CD14-positive monocyte (primary cell): ENCODE results near the gene ACAA1. TPM values are rescaled to one million over a fixed set of nuclear protein-coding genes. Genes with fewer than 3 reads are reported as not detected.

Source experiments
- DNase-seq, 3 donors: peaks; one replicate each; pipeline ENCODE4 v3.0.0-alpha.2; 2011 to 2022
- H2AFZ ChIP-seq: 2 replicates; pipeline ENCODE4 v1.6.0; 2012; ENCODE audit warnings: mild to moderate bottlenecking, low read depth, low read length, inconsistent platforms; ENCODE audit not compliant: insufficient read depth, poor library complexity, severe bottlenecking
- H3K27ac ChIP-seq, 2 donors: 1 replicate in 1 of 2; 2 replicates in 1 of 2; pipeline ENCODE4 v1.5.1; 2012 to 2013; ENCODE audit warnings: low read length in 2 of 2, control low read depth in 1 of 2, inconsistent platforms in 1 of 2, low read depth in 1 of 2, mild to moderate bottlenecking in 1 of 2
- H3K27me3 ChIP-seq, 2 donors: one replicate each; pipeline versions ENCODE4 v1.6.0 to v1.6.1; 2011 to 2013; ENCODE audit warnings: low read length in 2 of 2; ENCODE audit not compliant: control insufficient read depth in 2 of 2, insufficient read depth in 2 of 2
- H3K36me3 ChIP-seq, 2 donors: replicated peaks in 1 of 2; 1 replicate in 1 of 2; 2 replicates in 1 of 2; pipeline versions ENCODE4 v1.5.1 to v1.6.1; 2012 to 2013; ENCODE audit warnings: low read length in 2 of 2, control low read depth in 1 of 2, inconsistent platforms in 1 of 2, mild to moderate bottlenecking in 1 of 2; ENCODE audit not compliant: insufficient read depth in 2 of 2, control insufficient read depth in 1 of 2
- H3K4me1 ChIP-seq, 2 donors: 1 replicate in 1 of 2; 2 replicates in 1 of 2; pipeline versions ENCODE4 v1.5.1 to v1.6.1; 2012 to 2013; ENCODE audit warnings: low read length in 2 of 2, control low read depth in 1 of 2, inconsistent platforms in 1 of 2, mild to moderate bottlenecking in 1 of 2, moderate library complexity in 1 of 2; ENCODE audit not compliant: insufficient read depth in 2 of 2, control insufficient read depth in 1 of 2
- H3K4me2 ChIP-seq: replicated peaks from 2 replicates; pipeline ENCODE3; 2012; ENCODE audit warnings: low read length, moderate library complexity, mild to moderate bottlenecking; ENCODE audit not compliant: poor library complexity, severe bottlenecking; ENCODE audit errors: extremely low read depth
- H3K4me3 ChIP-seq, 3 experiments: fragments of 200-600 bp in 1 of 3; sonication (generic) in 1 of 3; replicated peaks in 1 of 3; 1 replicate in 2 of 3; 2 replicates in 1 of 3; pipeline ENCODE4 v1.5.1; 2011 to 2013; ENCODE audit warnings: low read length in 3 of 3, mild to moderate bottlenecking in 3 of 3, control low read depth in 2 of 3, low read depth in 2 of 3, inconsistent platforms in 1 of 3, moderate library complexity in 1 of 3
- H3K79me2 ChIP-seq: 2 replicates; pipeline ENCODE4 v1.6.0; 2012; ENCODE audit warnings: mild to moderate bottlenecking, control low read depth, inconsistent platforms, low read length, moderate library complexity; ENCODE audit not compliant: insufficient read depth
- H3K9ac ChIP-seq: 2 replicates; pipeline ENCODE4 v1.6.0; 2017; ENCODE audit warnings: low read length, mild to moderate bottlenecking; ENCODE audit not compliant: insufficient read depth, poor library complexity, severe bottlenecking
- H3K9me3 ChIP-seq, 2 donors: replicated peaks in 1 of 2; 1 replicate in 1 of 2; 2 replicates in 1 of 2; pipeline versions ENCODE4 v1.5.1 to v1.6.1; 2012 to 2013; ENCODE audit warnings: low read length in 2 of 2, control low read depth in 1 of 2; ENCODE audit not compliant: control insufficient read depth in 1 of 2, insufficient read depth in 1 of 2
- H4K20me1 ChIP-seq: 2 replicates; pipeline ENCODE4 v1.6.0; 2012; ENCODE audit warnings: mild to moderate bottlenecking, low read length, control low read depth, moderate library complexity; ENCODE audit not compliant: insufficient read depth
- H3K27ac Mint-ChIP-seq, 7 donors: one replicate each; pipeline ENCODE4 v1.8.0; 2020; ENCODE audit warnings: mild to moderate bottlenecking in 7 of 7, mixed read lengths in 7 of 7, moderate library complexity in 6 of 7, inconsistent platforms in 2 of 7
- H3K27me3 Mint-ChIP-seq, 3 donors: one replicate each; pipeline ENCODE4 v1.8.0; 2021 to 2022; ENCODE audit warnings: low read depth in 3 of 3, mild to moderate bottlenecking in 3 of 3, mixed read lengths in 3 of 3, moderate library complexity in 3 of 3, inconsistent platforms in 1 of 3
- H3K36me3 Mint-ChIP-seq, 2 donors: one replicate each; pipeline ENCODE4 v1.8.0; 2020; ENCODE audit warnings: mixed read lengths in 2 of 2, inconsistent platforms in 1 of 2, mild to moderate bottlenecking in 1 of 2
- H3K4me1 Mint-ChIP-seq: one replicate; pipeline ENCODE4 v1.8.0; 2020; ENCODE audit warnings: mild to moderate bottlenecking, mixed read lengths
- H3K4me3 Mint-ChIP-seq, 2 donors: one replicate each; pipeline ENCODE4 v1.8.0; 2020; ENCODE audit warnings: mild to moderate bottlenecking in 2 of 2, mixed read lengths in 2 of 2, moderate library complexity in 1 of 2
- H3K9me3 Mint-ChIP-seq, 7 donors: one replicate each; pipeline ENCODE4 v1.8.0; 2020 to 2022; ENCODE audit warnings: mixed read lengths in 7 of 7, mild to moderate bottlenecking in 6 of 7, moderate library complexity in 6 of 7, inconsistent platforms in 2 of 7
- WGBS: methylation state at CpG from one replicate; pipeline ENCODE4 v1.1.5; 2013; ENCODE audit warnings: missing lambda C conversion rate; ENCODE audit not compliant: insufficient coverage; 5-methylcytosine and 5-hydroxymethylcytosine counted together
- intact Hi-C, 2 donors: fragments of 100-400 bp; cut with micrococcal nuclease; formaldehyde crosslinking; loops; one replicate each; pipeline versions ENCODE4 v1.15.0 to v1.15.1; 2023
- polyA plus RNA-seq, 3 donors: library from polyadenylated mRNA; depleted of rRNA in 1 of 3; unstranded in 2 of 3; stranded (reverse) in 1 of 3; fragments of 300-500 nt in 2 of 3; fragments of >200 nt in 1 of 3; fragmentation: Illumina TruSeq in 2 of 3; gene quantifications; 1 replicate in 2 of 3; 2 replicates in 1 of 3; pipeline ENCODE4 v1.2.3, GENCODE V29; 2012 to 2021
- TF ChIP-seq, protein P1 (sequence below): fragments of 200-600 bp; IDR thresholded peaks from one replicate; pipeline ENCODE4 v1.8.0; 2022; ENCODE audit warnings: antibody characterized with exemption, mild to moderate bottlenecking

The ACAA1 gene
- polyA plus RNA-seq, 3 donors: 123 to 268 (median 133) TPM

DNA sequence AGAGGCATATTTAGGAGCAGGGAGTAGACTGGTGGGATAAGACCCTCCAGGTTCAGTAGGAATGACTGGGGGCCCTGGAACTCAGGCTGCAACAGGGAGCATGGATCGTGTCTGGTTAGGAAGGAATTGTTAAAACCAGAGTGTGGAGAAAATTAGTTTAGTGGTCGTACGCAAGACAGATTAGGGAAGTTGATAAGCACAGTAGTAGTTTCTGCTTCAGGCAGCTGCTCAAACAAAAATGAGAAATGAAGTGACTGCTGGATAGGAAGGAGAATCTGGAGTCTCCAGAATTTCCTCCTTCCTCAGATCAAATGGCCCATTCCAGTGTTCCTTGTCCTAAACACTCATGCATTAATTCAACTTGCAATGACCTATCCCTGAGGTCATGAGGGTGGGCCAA is 12.8 kb upstream of the ACAA1 start:
- peaks cover 3 to 13% (median 6%) of the 10 kb centered on the region in 7 donors for H3K9me3 Mint-ChIP-seq
- peak overlapping the region in 1 of 3 experiments; percentile 62 for H3K4me3 ChIP-seq
- H3K4me2 ChIP-seq: peak overlapping the region; percentile 62
- H3K4me3 Mint-ChIP-seq: peak overlapping the region; percentile 31 to 80
- no peak overlapping the region for H3K9ac ChIP-seq
- peak in 2 of 3 donors; percentile 47 to 78 for DNase-seq
- H3K9me3 ChIP-seq: no peaks in the 10 kb centered on the region
- peaks cover 85 to 91% of the 10 kb centered on the region in 2 donors for H3K4me1 ChIP-seq
- H3K27ac ChIP-seq: peak overlapping the region; percentile 62 to 89
- no peaks in the 10 kb centered on the region for H3K79me2 ChIP-seq
- intact Hi-C loops: loop anchor here in 1 of 2 donors (10.0 kb wide), 1 partner anchor 65 kb away; no protein-coding TSS in a partner anchor
- peaks cover 0 to 2% (median 0%) of the 10 kb centered on the region in 3 donors for H3K27me3 Mint-ChIP-seq
- no peaks in the 10 kb centered on the region for H3K27me3 ChIP-seq
- H2AFZ ChIP-seq: no peak overlapping the region
- TF ChIP-seq, protein P1, sequence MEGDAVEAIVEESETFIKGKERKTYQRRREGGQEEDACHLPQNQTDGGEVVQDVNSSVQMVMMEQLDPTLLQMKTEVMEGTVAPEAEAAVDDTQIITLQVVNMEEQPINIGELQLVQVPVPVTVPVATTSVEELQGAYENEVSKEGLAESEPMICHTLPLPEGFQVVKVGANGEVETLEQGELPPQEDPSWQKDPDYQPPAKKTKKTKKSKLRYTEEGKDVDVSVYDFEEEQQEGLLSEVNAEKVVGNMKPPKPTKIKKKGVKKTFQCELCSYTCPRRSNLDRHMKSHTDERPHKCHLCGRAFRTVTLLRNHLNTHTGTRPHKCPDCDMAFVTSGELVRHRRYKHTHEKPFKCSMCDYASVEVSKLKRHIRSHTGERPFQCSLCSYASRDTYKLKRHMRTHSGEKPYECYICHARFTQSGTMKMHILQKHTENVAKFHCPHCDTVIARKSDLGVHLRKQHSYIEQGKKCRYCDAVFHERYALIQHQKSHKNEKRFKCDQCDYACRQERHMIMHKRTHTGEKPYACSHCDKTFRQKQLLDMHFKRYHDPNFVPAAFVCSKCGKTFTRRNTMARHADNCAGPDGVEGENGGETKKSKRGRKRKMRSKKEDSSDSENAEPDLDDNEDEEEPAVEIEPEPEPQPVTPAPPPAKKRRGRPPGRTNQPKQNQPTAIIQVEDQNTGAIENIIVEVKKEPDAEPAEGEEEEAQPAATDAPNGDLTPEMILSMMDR: no peak
- 0% methylated on average over 1 of the region's 3 CpGs for WGBS
- H3K27ac Mint-ChIP-seq: peak overlapping the region; percentile 94 to 99 (median 97)
- peaks cover 8 to 12% of the 10 kb centered on the region in 2 donors for H3K36me3 Mint-ChIP-seq
- no peaks in the 10 kb centered on the region for H4K20me1 ChIP-seq
- H3K4me1 Mint-ChIP-seq: peaks cover 78% of the 10 kb centered on the region
- no peaks in the 10 kb centered on the region for H3K36me3 ChIP-seq

DNA sequence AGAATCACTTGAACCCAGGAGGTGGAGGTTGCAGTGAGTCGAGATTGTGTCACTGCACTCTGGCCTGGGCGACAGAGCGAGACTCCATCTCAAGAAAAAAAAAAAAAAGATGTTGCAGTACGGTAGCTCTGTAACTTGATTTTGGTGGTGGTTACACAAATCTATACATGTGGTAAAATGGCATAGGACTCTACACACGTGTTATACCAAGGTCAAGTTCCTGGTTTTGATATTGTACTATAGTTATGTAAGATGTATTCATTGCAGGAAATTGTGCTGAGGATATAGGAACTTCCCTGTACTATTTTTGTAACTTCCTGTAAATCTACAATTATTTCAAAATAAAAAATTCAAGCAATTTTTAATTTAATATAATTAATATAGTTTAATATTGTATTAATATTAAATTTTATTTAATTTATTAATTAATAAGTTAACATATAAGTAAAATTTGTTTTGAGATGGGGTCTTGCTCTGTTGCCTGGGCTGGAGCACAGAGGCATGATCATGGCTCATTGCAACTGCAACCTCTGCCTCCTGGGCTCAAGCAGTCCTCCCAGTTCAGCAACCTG is 11.5 kb upstream of the ACAA1 start:
- peaks cover 79 to 84% of the 10 kb centered on the region in 2 donors for H3K4me1 ChIP-seq
- H3K9me3 ChIP-seq: no peaks in the 10 kb centered on the region
- H3K4me3 Mint-ChIP-seq: peak overlapping the region; percentile 43 to 57
- H3K27ac ChIP-seq: peak overlapping the region; percentile 88 to 89
- DNase-seq: peak; percentile 80 to 93 (median 92)
- H3K9me3 Mint-ChIP-seq: peaks cover 3 to 13% (median 6%) of the 10 kb centered on the region in 7 donors
- peak overlapping the region; percentile 62 for H3K4me2 ChIP-seq
- 11% methylated on average over 2 of the region's 5 CpGs for WGBS
- intact Hi-C loops: loop anchor here in 1 of 2 donors (10.0 kb wide), 1 partner anchor 64 kb away; no protein-coding TSS in a partner anchor
- no peaks in the 10 kb centered on the region for H3K79me2 ChIP-seq
- TF ChIP-seq, protein P1: no peak
- peak overlapping the region; percentile 37 for H3K9ac ChIP-seq
- H3K4me1 Mint-ChIP-seq: peaks cover 74% of the 10 kb centered on the region
- no peaks in the 10 kb centered on the region for H4K20me1 ChIP-seq
- peak overlapping the region; percentile 96 to 99 (median 99) for H3K27ac Mint-ChIP-seq
- H3K4me3 ChIP-seq: peak overlapping the region in 1 of 3 experiments; percentile 55
- peaks cover 8 to 12% of the 10 kb centered on the region in 2 donors for H3K36me3 Mint-ChIP-seq
- H3K27me3 ChIP-seq: no peaks in the 10 kb centered on the region
- no peaks in the 10 kb centered on the region for H3K36me3 ChIP-seq
- peaks cover 0 to 4% (median 0%) of the 10 kb centered on the region in 3 donors for H3K27me3 Mint-ChIP-seq
- H2AFZ ChIP-seq: no peak overlapping the region
